Measurements from ENCODE around the gene CFAP46.

Gene CFAP46

GRCh38 chr10:132943791-132944404 is 1.5 kb upstream of the CFAP46 start:
- no peak overlapping the region for H3K4me3 ChIP-seq (ENCODE audit: low read length)
- H3K9ac ChIP-seq (ENCODE audit: low read length) = no peak overlapping the region
- H3K27ac ChIP-seq (ENCODE audit: low read depth, low read length) = no peak overlapping the region
- no peaks in the 10 kb centered on the region for H3K36me3 ChIP-seq (ENCODE audit: control insufficient read depth, insufficient read depth, low read length)
- peaks cover 23% of the 10 kb centered on the region for H3K27me3 ChIP-seq (ENCODE audit: control insufficient read depth, insufficient read depth, low read length)
- no peaks in the 10 kb centered on the region for H3K4me1 ChIP-seq (ENCODE audit: control insufficient read depth, insufficient read depth, low read length)

- Histone ChIP-seq H3K36me3 (ENCODE audit: control insufficient read depth, insufficient read depth, low read length) (no peaks in the 10 kb centered on the region), H3K4me3 (ENCODE audit: low read length) (no peak overlapping the region)
These were observed 854 bp upstream of the CFAP46 start for GRCh38 chr10:132943058-132943790.

GRCh38 chr10:132941640-132942051 is 724 bp downstream of the CFAP46 start:
- H3K27me3 ChIP-seq (ENCODE audit: control insufficient read depth, insufficient read depth, low read length) = peaks cover 23% of the 10 kb centered on the region
- no peak overlapping the region for H3K9ac ChIP-seq (ENCODE audit: low read length)
- H3K27ac ChIP-seq (ENCODE audit: low read depth, low read length) = no peak overlapping the region
- H3K4me1 ChIP-seq (ENCODE audit: control insufficient read depth, insufficient read depth, low read length) = no peaks in the 10 kb centered on the region
- no peak overlapping the region for H3K4me3 ChIP-seq (ENCODE audit: low read length)
- no peaks in the 10 kb centered on the region for H3K36me3 ChIP-seq (ENCODE audit: control insufficient read depth, insufficient read depth, low read length)

More at GRCh38 chr10:132943058-132943790, 854 bp upstream of the CFAP46 start:
- Histone ChIP-seq H3K9ac (ENCODE audit: low read length) (no peak overlapping the region), H3K4me1 (ENCODE audit: control insufficient read depth, insufficient read depth, low read length) (no peaks in the 10 kb centered on the region), H3K27me3 (ENCODE audit: control insufficient read depth, insufficient read depth, low read length) (peaks cover 23% of the 10 kb centered on the region), H3K27ac (ENCODE audit: low read depth, low read length) (no peak overlapping the region)

DNA sequence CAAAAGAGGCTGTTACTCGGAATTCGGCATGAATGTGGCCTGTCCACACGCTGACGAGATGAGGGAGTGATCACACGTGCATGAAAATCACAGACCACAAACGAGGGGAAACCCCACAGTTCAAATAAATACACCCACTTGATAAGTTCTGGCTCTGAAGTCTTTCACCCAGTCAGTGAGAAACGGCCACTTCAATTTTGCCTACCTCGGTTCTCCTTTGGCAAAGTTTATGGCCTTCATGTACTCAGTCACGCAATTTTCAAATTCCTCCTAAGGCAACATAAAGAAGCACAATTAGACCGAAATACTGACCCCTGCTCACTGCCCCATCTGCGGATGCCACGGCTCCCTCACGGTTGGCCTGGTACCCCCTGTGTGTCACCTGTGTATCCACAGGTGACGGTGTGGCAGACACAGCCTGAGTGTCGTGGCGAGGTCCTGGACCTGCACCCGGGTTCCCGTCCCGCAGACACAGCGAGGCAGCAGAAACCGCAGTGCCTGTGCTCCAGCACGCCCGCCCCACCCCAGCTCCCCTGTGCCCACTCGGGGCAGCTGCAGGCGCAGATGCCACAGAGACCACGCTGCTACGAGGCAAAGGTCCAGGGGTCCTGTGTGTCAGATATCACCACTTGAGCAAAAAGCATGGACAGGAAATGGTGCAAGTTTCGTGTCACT is 1.4 kb downstream of the CFAP46 start:
- H3K4me3 ChIP-seq (ENCODE audit: low read length) = no peak overlapping the region
- H3K9ac ChIP-seq (ENCODE audit: low read length) = no peak overlapping the region
- peaks cover 23% of the 10 kb centered on the region for H3K27me3 ChIP-seq (ENCODE audit: control insufficient read depth, insufficient read depth, low read length)
- H3K27ac ChIP-seq (ENCODE audit: low read depth, low read length) = no peak overlapping the region
- H3K4me1 ChIP-seq (ENCODE audit: control insufficient read depth, insufficient read depth, low read length) = no peaks in the 10 kb centered on the region
- H3K36me3 ChIP-seq (ENCODE audit: control insufficient read depth, insufficient read depth, low read length) = no peaks in the 10 kb centered on the region

DNA sequence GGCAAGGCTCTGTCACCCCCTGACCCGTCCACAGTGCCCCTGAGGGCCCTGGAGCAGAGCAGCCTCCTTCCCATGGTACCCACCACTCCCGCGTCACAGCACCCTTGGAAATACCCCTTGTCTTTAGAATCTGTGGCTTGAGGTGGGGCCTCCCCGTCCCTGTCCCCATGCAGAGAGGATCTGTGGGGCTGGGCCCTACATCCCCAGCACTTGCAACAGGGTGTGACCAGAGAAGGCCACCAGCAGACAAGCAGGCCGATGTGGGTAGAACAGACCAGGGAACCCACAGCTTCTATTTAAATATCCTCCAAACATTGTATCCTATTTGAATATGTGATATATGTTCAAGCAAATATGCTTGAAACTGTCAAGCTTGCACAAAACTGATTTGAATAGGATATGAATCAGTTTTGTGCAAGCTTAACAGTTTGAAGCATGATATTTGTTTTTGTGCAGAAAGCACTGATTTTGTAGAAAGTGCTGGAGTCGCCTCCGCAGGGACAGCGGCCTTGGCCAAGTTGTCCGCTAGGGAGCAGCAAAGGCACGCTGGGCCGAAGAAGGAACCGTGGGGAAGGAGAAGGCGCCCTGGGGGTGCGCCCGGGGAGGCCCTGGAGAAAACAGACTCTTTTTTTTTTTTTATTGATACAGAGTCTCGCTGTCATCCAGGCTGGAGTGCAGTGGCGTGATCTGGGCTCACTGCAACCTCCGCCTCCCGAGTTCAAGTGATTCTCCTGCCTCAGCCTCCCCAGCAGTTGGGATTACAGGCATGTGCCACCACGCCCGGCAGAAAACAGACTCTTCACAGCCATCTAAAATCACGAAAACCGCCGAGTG is 2.2 kb downstream of the CFAP46 start:
- H3K36me3 ChIP-seq (ENCODE audit: control insufficient read depth, insufficient read depth, low read length) = no peaks in the 10 kb centered on the region
- no peak overlapping the region for H3K4me3 ChIP-seq (ENCODE audit: low read length)
- no peak overlapping the region for H3K27ac ChIP-seq (ENCODE audit: low read depth, low read length)
- peaks cover 23% of the 10 kb centered on the region for H3K27me3 ChIP-seq (ENCODE audit: control insufficient read depth, insufficient read depth, low read length)
- H3K9ac ChIP-seq (ENCODE audit: low read length) = no peak overlapping the region
- H3K4me1 ChIP-seq (ENCODE audit: control insufficient read depth, insufficient read depth, low read length) = no peaks in the 10 kb centered on the region

DNA sequence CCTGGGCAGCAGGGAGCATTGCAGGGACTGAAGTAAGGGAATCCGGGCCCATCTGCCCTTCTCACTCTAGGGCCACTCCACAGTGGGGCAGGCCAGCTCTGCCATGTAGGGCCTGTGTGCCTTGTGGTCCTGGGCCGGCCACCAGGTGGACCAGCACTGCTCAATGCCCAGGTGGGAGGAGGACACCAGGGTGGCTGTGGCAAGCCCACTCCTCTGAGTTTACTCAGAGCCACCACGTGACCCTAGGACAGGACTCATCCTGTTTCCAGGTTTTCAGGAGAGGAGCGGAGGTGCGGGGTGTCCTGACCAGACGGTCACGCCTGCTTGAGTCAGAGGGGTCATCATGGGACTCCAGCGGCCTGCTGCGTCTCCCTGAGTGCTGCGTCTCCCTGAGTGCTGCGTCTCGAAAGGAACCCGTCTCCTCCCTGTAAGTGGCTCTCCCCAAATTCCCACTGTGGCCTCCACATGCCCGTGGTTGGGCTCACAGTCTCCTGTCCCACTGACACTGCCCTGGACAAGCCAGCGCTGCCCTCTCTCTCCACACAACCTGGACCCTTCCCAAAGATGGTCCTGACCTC is 2.9 kb downstream of the CFAP46 start:
- no peaks in the 10 kb centered on the region for H3K4me1 ChIP-seq (ENCODE audit: control insufficient read depth, insufficient read depth, low read length)
- H3K27ac ChIP-seq (ENCODE audit: low read depth, low read length) = no peak overlapping the region

DNA sequence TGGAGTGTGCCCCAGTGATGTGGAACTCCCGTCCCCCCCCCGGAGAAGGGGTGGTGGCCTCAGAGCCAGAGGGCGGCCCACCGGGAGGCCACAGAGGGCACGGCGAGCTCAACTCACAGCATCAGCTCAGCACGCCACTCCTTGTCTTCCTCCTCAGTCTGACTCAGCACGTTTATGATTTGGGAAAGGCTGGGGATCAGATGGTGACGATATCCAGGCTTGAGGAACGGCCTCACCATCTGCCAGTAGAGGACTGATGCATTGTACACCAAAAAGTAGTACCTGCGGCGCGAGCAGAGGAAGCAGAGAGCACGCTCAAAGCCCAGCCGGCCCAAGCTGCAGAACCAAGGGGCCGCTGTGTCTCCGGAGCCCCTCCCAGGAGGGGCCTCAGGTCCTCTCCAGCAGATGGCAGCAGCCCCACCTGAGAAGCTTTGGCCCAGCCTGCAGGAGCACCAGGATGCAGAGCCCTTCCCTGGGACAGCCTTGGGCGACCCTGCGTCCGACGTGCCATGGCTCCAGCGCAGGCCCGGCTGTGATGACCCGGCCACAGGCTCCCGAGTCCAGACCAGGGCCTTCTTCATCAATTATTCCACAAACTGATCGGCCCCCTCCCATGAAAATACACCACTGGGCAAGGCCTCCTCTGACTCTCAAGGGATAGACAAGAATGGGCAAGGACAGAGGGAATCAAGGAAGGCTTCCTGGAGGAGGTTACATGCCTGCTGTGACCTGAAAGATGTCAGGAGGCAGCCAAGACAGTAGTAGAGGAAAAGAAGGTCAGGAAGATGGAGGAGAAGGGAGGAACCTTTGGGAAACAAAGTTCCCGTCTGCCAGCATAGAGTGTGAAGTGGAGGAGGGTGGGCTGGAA is 3.7 kb downstream of the CFAP46 start:
- no peaks in the 10 kb centered on the region for H3K4me1 ChIP-seq (ENCODE audit: control insufficient read depth, insufficient read depth, low read length)
- no peak overlapping the region for H3K27ac ChIP-seq (ENCODE audit: low read depth, low read length)
- H3K9ac ChIP-seq (ENCODE audit: low read length) = no peak overlapping the region
- H3K36me3 ChIP-seq (ENCODE audit: control insufficient read depth, insufficient read depth, low read length) = no peaks in the 10 kb centered on the region
- peaks cover 19% of the 10 kb centered on the region for H3K27me3 ChIP-seq (ENCODE audit: control insufficient read depth, insufficient read depth, low read length)
- H3K4me3 ChIP-seq (ENCODE audit: low read length) = no peak overlapping the region

More for the DNA sequence above, 2.9 kb downstream of the CFAP46 start:
- Histone ChIP-seq H3K36me3 (ENCODE audit: control insufficient read depth, insufficient read depth, low read length) (no peaks in the 10 kb centered on the region), H3K27me3 (ENCODE audit: control insufficient read depth, insufficient read depth, low read length) (peaks cover 23% of the 10 kb centered on the region), H3K4me3 (ENCODE audit: low read length) (no peak overlapping the region), H3K9ac (ENCODE audit: low read length) (no peak overlapping the region)

DNA sequence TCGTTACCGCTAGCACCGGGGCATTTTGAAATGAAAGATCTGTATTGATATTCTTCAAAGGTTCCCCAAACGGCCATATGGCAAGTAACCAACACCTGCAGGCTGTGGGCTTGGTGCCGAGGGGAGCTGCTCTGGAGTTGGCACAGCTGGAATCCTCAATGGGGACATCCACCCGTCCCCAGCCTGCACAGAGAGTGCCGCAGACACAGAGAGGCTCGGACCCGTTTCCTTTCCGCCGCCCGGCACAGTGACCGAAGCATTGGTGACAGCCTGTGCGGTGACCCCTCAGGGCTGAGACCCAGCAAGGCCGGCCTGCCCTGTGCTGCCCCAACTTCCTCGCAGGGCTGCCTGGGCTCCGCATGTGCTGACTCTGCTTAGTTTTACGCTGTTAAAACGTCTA is 4.5 kb downstream of the CFAP46 start:
- Histone ChIP-seq H3K9ac (ENCODE audit: low read length) (no peak overlapping the region), H3K27me3 (ENCODE audit: control insufficient read depth, insufficient read depth, low read length) (peaks cover 14% of the 10 kb centered on the region)

DNA sequence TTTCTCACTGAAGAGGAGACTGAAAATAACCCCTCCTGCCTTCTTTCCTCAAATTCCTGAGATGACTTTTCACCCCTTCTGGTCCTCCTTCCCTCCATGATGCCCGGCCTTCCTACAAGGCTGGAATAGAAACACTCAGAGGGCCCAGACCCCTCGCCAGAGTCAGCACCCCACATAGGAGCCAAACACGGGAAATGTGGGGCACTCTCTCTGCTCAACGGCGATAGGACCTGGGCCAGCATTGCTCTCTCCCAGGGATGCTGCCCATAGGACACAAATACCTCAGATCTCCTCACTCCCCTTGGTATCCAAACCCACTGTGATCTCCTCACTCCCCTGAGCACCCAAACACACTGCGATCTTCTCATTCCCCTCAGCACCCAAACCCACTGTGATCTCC is 7.4 kb downstream of the CFAP46 start:
- Histone ChIP-seq H3K27me3 (ENCODE audit: control insufficient read depth, insufficient read depth, low read length) (peaks cover 4% of the 10 kb centered on the region), H3K9ac (ENCODE audit: low read length) (no peak overlapping the region), H3K36me3 (ENCODE audit: control insufficient read depth, insufficient read depth, low read length) (no peaks in the 10 kb centered on the region), H3K4me3 (ENCODE audit: low read length) (no peak overlapping the region), H3K4me1 (ENCODE audit: control insufficient read depth, insufficient read depth, low read length) (no peaks in the 10 kb centered on the region), H3K27ac (ENCODE audit: low read depth, low read length) (no peak overlapping the region)

More for the DNA sequence above, 4.5 kb downstream of the CFAP46 start:
- no peak overlapping the region for H3K4me3 ChIP-seq (ENCODE audit: low read length)
- no peaks in the 10 kb centered on the region for H3K36me3 ChIP-seq (ENCODE audit: control insufficient read depth, insufficient read depth, low read length)
- no peak overlapping the region for H3K27ac ChIP-seq (ENCODE audit: low read depth, low read length)
- no peaks in the 10 kb centered on the region for H3K4me1 ChIP-seq (ENCODE audit: control insufficient read depth, insufficient read depth, low read length)

DNA sequence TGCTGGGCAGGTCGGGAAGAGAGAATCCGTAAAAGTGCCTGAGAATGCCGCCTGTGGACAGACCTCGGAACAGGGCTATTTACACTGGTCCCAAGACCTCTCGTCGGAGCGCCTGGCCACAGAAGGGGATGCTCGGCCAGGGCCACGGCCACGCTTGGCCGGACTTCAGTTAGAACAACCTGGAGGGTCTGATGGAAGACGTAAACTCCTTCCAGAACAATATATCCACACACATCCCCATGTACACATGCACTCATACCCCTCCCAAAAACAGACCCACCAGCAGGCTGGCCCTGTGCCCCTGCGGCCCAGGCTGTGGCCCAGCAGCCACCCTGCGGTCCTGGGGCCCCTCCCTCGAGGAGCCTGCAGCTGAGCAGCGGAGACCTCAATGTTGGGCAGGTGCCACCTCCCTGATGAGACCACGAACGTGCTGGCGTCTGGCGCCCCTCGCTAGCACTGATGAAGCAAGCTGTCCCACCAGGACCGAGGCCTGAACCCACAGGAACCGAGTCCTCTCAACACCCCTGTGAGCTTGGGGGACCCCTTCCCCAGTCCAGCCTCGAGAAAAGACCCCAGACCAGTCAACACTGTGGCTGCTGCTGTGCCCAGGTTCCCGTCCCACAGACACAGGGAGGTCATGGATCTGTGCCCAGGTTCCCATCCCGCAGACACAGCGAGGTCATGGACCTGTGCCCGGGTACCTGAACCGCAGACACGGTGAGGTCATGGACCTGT is 8.9 kb downstream of the CFAP46 start:
- no peaks in the 10 kb centered on the region for H3K36me3 ChIP-seq (ENCODE audit: control insufficient read depth, insufficient read depth, low read length)
- no peak overlapping the region for H3K27ac ChIP-seq (ENCODE audit: low read depth, low read length)
- H3K4me3 ChIP-seq (ENCODE audit: low read length) = no peak overlapping the region
- no peak overlapping the region for H3K9ac ChIP-seq (ENCODE audit: low read length)
- H3K27me3 ChIP-seq (ENCODE audit: control insufficient read depth, insufficient read depth, low read length) = no peaks in the 10 kb centered on the region
- no peaks in the 10 kb centered on the region for H3K4me1 ChIP-seq (ENCODE audit: control insufficient read depth, insufficient read depth, low read length)
